PC-3 (cell line): ENCODE data around the gene HIC1. TPM values are rescaled to one million over a fixed set of nuclear protein-coding genes. Genes with fewer than 3 reads are reported as not detected.

Experiments used
- ATAC-seq: fragments of 200-7000 bp; cut with Tn5 transposase; 2 replicates; pipeline ENCODE4 v1.9.1; 2020; ENCODE audit warnings: mild to moderate bottlenecking, moderate library complexity
- BruUV-seq: library from RNA; stranded (reverse); fragments of 400-500 nt; replicated peaks from 2 replicates; lab custom pipeline; 2021; lab: Mats Ljungman, UMichigan
- CTCF ChIA-PET: fragments of 300-600 bp; sonication (Branson Sonifier 250); formaldehyde crosslinking; loops from one replicate; lab custom pipeline; 2022; ENCODE audit warnings: antibody characterized with exemption; lab: Charles Lee
- POLR2A ChIA-PET: fragments of 300-600 bp; sonication (Branson Sonifier 250); formaldehyde crosslinking; loops from one replicate; lab custom pipeline; 2022; ENCODE audit warnings: antibody characterized with exemption; ENCODE audit not compliant: unreplicated experiment; lab: Charles Lee
- DNase-seq: peaks from one replicate; pipeline ENCODE4 v3.0.0-alpha.2; 2015
- H2AFZ ChIP-seq: fragments of 300-600 bp; sonication (generic); 2 replicates; pipeline ENCODE4 v1.6.0; 2016; ENCODE audit warnings: antibody characterized with exemption, low read length
- H3F3A ChIP-seq: fragments of 300-600 bp; sonication (generic); one replicate; pipeline ENCODE4 v1.6.0; 2017; ENCODE audit warnings: antibody characterized with exemption, low read length, control low read depth, mild to moderate bottlenecking; ENCODE audit not compliant: unreplicated experiment
- H3K27ac ChIP-seq: fragments of 300-600 bp; sonication (generic); 2 replicates; pipeline ENCODE4 v1.5.1; 2016; ENCODE audit warnings: mild to moderate bottlenecking, low read length
- H3K27me3 ChIP-seq: fragments of 300-600 bp; sonication (generic); 2 replicates; pipeline ENCODE4 v1.6.1; 2016; ENCODE audit warnings: low read length, mixed read lengths
- H3K36me3 ChIP-seq: fragments of 300-600 bp; sonication (generic); 2 replicates; pipeline ENCODE4 v1.6.1; 2016; ENCODE audit warnings: low read depth, mixed run types, low read length, mixed read lengths
- H3K4me1 ChIP-seq: fragments of 300-600 bp; sonication (generic); 2 replicates; pipeline ENCODE4 v1.5.1; 2016; ENCODE audit warnings: low read length; ENCODE audit not compliant: insufficient read depth
- H3K4me2 ChIP-seq: fragments of 300-600 bp; sonication (generic); 2 replicates; pipeline ENCODE4 v1.6.0; 2016; ENCODE audit warnings: low read length
- H3K4me3 ChIP-seq: fragments of 300-600 bp; sonication (generic); 2 replicates; pipeline ENCODE4 v1.5.1; 2016; ENCODE audit warnings: mild to moderate bottlenecking, low read length, mixed read lengths
- H3K79me2 ChIP-seq: fragments of 300-600 bp; sonication (generic); 2 replicates; pipeline ENCODE4 v1.6.1; 2017; ENCODE audit warnings: low read length, mixed read lengths
- H3K9ac ChIP-seq: fragments of 300-600 bp; sonication (generic); 2 replicates; pipeline ENCODE4 v1.6.0; 2016; ENCODE audit warnings: mild to moderate bottlenecking, low read length
- H3K9me2 ChIP-seq: fragments of 300-600 bp; sonication (generic); replicated peaks from 2 replicates; pipeline ENCODE4 v1.6.1; 2016; ENCODE audit warnings: mixed run types, low read length, mixed read lengths
- H3K9me3 ChIP-seq: fragments of 300-600 bp; sonication (generic); 2 replicates; pipeline ENCODE4 v1.6.1; 2016; ENCODE audit warnings: low read length, mixed read lengths
- H4K20me1 ChIP-seq: fragments of 300-600 bp; sonication (generic); 2 replicates; pipeline ENCODE4 v1.6.1; 2016; ENCODE audit warnings: low read length, mixed read lengths
- EZH2 ChIP-seq: fragments of 300-600 bp; sonication (generic); IDR thresholded peaks from one replicate; pipeline ENCODE4 v1.6.1; 2017; ENCODE audit warnings: antibody characterized with exemption, mild to moderate bottlenecking, low read length; ENCODE audit not compliant: unreplicated experiment
- EZH2phosphoT487 ChIP-seq: fragments of 300-600 bp; sonication (generic); IDR thresholded peaks from 2 replicates; pipeline ENCODE4 v1.6.1; 2018; ENCODE audit warnings: mild to moderate bottlenecking, antibody characterized with exemption, low read length, borderline replicate concordance
- intact Hi-C: fragments of 100-400 bp; cut with micrococcal nuclease; formaldehyde crosslinking; loops from 2 replicates; pipeline ENCODE4 v1.9.0; 2023
- total RNA-seq: library from RNA; depleted of rRNA; stranded (reverse); fragments of >200 nt; gene quantifications from 2 replicates; pipeline ENCODE4 v1.2.3, GENCODE V29; 2014
- TF ChIP-seq, protein P1 (sequence below): fragments of 300-600 bp; sonication (generic); conservative IDR thresholded peaks from 2 replicates; pipeline ENCODE4 v1.5.1; 2017; ENCODE audit warnings: antibody characterized with exemption, low read depth, mild to moderate bottlenecking, low read length

The HIC1 gene
- total RNA-seq, 1 experiment from 2014 or later = 4.4 TPM

DNA sequence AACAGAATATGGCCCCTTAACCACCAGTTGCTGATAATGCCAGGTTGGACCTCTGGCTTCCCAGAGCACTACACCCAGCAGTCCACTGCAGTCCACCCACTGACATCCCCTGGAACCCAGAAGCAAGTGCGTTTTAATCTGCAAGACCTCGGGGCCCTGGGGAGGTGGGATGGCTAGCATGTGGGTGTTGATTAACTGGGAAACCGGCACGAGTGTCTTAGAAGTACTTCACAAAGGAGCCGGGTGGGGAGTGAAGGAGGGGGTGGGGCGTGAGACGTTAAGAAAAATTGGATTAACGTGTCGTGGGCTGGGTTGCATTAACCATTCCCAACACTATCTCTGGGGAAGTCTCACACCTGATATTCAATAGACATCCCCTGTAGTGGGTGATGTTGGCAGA, 6.1 kb upstream of the HIC1 start:
- H3K4me1 ChIP-seq = peaks cover 9% of the 10 kb centered on the region
- peak overlapping the region; percentile 84 for H3K4me2 ChIP-seq
- H3F3A ChIP-seq = no peaks in the 10 kb centered on the region
- H3K27me3 ChIP-seq = no peaks in the 10 kb centered on the region
- no peak for ATAC-seq
- H3K9ac ChIP-seq = no peak overlapping the region
- TF ChIP-seq, protein P1, sequence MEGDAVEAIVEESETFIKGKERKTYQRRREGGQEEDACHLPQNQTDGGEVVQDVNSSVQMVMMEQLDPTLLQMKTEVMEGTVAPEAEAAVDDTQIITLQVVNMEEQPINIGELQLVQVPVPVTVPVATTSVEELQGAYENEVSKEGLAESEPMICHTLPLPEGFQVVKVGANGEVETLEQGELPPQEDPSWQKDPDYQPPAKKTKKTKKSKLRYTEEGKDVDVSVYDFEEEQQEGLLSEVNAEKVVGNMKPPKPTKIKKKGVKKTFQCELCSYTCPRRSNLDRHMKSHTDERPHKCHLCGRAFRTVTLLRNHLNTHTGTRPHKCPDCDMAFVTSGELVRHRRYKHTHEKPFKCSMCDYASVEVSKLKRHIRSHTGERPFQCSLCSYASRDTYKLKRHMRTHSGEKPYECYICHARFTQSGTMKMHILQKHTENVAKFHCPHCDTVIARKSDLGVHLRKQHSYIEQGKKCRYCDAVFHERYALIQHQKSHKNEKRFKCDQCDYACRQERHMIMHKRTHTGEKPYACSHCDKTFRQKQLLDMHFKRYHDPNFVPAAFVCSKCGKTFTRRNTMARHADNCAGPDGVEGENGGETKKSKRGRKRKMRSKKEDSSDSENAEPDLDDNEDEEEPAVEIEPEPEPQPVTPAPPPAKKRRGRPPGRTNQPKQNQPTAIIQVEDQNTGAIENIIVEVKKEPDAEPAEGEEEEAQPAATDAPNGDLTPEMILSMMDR = no peak
- TF ChIP-seq EZH2phosphoT487 = no peak
- no peak for TF ChIP-seq EZH2
- no peaks in the 10 kb centered on the region for H3K9me2 ChIP-seq
- ChIA-PET CTCF (no interaction called here), POLR2A (no interaction called here)
- no TSS peak for BruUV-seq
- H3K27ac ChIP-seq = no peak overlapping the region
- intact Hi-C loops = no loop called here
- no peaks in the 10 kb centered on the region for H3K36me3 ChIP-seq
- H2AFZ ChIP-seq = 0 out of 2 replicates have a peak overlapping the region, but pooled peaks have one; percentile 74
- H3K9me3 ChIP-seq = no peaks in the 10 kb centered on the region
- no peaks in the 10 kb centered on the region for H4K20me1 ChIP-seq
- no peaks in the 10 kb centered on the region for H3K79me2 ChIP-seq
- no peak for DNase-seq
- peak overlapping the region; percentile 67 for H3K4me3 ChIP-seq

GRCh38 chr17:2049333-2050299, 5.3 kb upstream of the HIC1 start:
- H2AFZ ChIP-seq = peak overlapping the region; percentile 74
- no peaks in the 10 kb centered on the region for H3K9me2 ChIP-seq
- H3K9me3 ChIP-seq = no peaks in the 10 kb centered on the region
- H3K9ac ChIP-seq = peak overlapping the region; percentile 66
- no peaks in the 10 kb centered on the region for H3K36me3 ChIP-seq
- no peaks in the 10 kb centered on the region for H3K27me3 ChIP-seq
- H4K20me1 ChIP-seq = no peaks in the 10 kb centered on the region
- no peak overlapping the region for H3K27ac ChIP-seq
- H3K4me3 ChIP-seq = peak overlapping the region; percentile 67
- peaks cover 11% of the 10 kb centered on the region for H3K4me1 ChIP-seq
- ATAC-seq (peak; percentile 56), DNase-seq (peak; percentile 61)
- H3K4me2 ChIP-seq = peak overlapping the region; percentile 84
- no peaks in the 10 kb centered on the region for H3F3A ChIP-seq
- intact Hi-C loops = no loop called here
- H3K79me2 ChIP-seq = no peaks in the 10 kb centered on the region
- TSS peak; percentile 53 for BruUV-seq
- POLR2A ChIA-PET = no interaction called here
- TF ChIP-seq EZH2 = no peak
- TF ChIP-seq, protein P1 = no peak
- TF ChIP-seq EZH2phosphoT487 = no peak
- CTCF ChIA-PET = no interaction called here
